K562 (cell line): ENCODE data around the gene ZFYVE1. TPM values are rescaled to one million over a fixed set of nuclear protein-coding genes. Genes with fewer than 3 reads are reported as not detected.

Source experiments
- ATF7 ChIP-seq: fragments of 450-650 bp; IDR thresholded peaks from 2 replicates; pipeline ENCODE4 v1.7.1; 2014; ENCODE audit warnings: mild to moderate bottlenecking, moderate library complexity
- HMGN3 ChIP-seq: IDR thresholded peaks from 2 replicates; pipeline ENCODE4 v1.6.1; 2011; ENCODE audit warnings: borderline replicate concordance, low read depth, mild to moderate bottlenecking, mixed read lengths, low read length; ENCODE audit not compliant: insufficient read length; ENCODE audit errors: extremely low read depth
- MAZ ChIP-seq, 2 experiments: fragments of 450-650 bp in 1 of 2; sonication (generic) in 1 of 2; formaldehyde crosslinking; IDR thresholded peaks in 1 of 2; conservative IDR thresholded peaks in 1 of 2; 2 replicates each; pipeline versions ENCODE4 v1.4.0 to v1.5.0; 2020; ENCODE audit warnings: mild to moderate bottlenecking in 1 of 2, missing genetic modification reagents in 1 of 2
- MBD2 ChIP-seq: sonication (generic); IDR thresholded peaks from 2 replicates; pipeline ENCODE4 v1.6.1; 2016; ENCODE audit warnings: low read depth, borderline replicate concordance
- MTA2 ChIP-seq: fragments of 450-650 bp; IDR thresholded peaks from 2 replicates; pipeline ENCODE4 v1.6.1; 2016; ENCODE audit warnings: low read depth
- MTF1 ChIP-seq: fragments of 250-450 bp; sonication (Bioruptor Pico); IDR thresholded peaks from 2 replicates; pipeline ENCODE4 v1.9.0; 2021; ENCODE audit warnings: moderate library complexity, mild to moderate bottlenecking, inconsistent platforms, borderline replicate concordance
- MXI1 ChIP-seq: IDR thresholded peaks from 2 replicates; pipeline ENCODE4 v1.6.1; 2011; ENCODE audit warnings: low read depth, mild to moderate bottlenecking, improper control_type of control experiment, low read length
- NR2F6 ChIP-seq: fragments of 450-650 bp; formaldehyde crosslinking; IDR thresholded peaks from 2 replicates; pipeline ENCODE4 v1.4.0; 2020; ENCODE audit warnings: mild to moderate bottlenecking
- NRF1 ChIP-seq, 2 experiments: fragments of 450-650 bp; IDR thresholded peaks in 1 of 2; conservative IDR thresholded peaks in 1 of 2; 2 replicates each; pipeline ENCODE4 v1.6.1; 2014; ENCODE audit warnings: mild to moderate bottlenecking in 2 of 2
- SIX5 ChIP-seq, 2 experiments: IDR thresholded peaks; 2 replicates each; pipeline ENCODE4 v1.6.1; 2011; ENCODE audit warnings: low read length in 2 of 2, borderline replicate concordance in 1 of 2, low read depth in 1 of 2, mild to moderate bottlenecking in 1 of 2, moderate library complexity in 1 of 2; ENCODE audit not compliant: insufficient read depth in 1 of 2
- SMAD4 ChIP-seq: fragments of 250-450 bp; sonication (Bioruptor Pico); conservative IDR thresholded peaks from 2 replicates; pipeline ENCODE4 v1.8.0; 2021; ENCODE audit warnings: inconsistent platforms, mild to moderate bottlenecking, moderate library complexity
- SREBF1 ChIP-seq: fragments of 150-350 bp; IDR thresholded peaks from 2 replicates; pipeline ENCODE4 v1.6.1; 2014; ENCODE audit warnings: antibody characterized with exemption, low read depth, low read length, borderline replicate concordance
- TARDBP ChIP-seq: fragments of 450-650 bp; IDR thresholded peaks from 2 replicates; pipeline ENCODE4 v1.6.1; 2016
- WHSC1 ChIP-seq: IDR thresholded peaks from one replicate; pipeline ENCODE4 v1.6.1; 2012; ENCODE audit warnings: low read length, control low read depth, inconsistent platforms
- ZNF143 ChIP-seq: sonication (generic); formaldehyde crosslinking; IDR thresholded peaks from 2 replicates; pipeline ENCODE4 v1.9.0; 2022; ENCODE audit warnings: mild to moderate bottlenecking, missing genetic modification reagents
- ZNF311 ChIP-seq: fragments of 250-450 bp; sonication (Bioruptor Pico); IDR thresholded peaks from 2 replicates; pipeline ENCODE4 v1.4.0; 2020; ENCODE audit warnings: mild to moderate bottlenecking, moderate library complexity
- ZNF707 ChIP-seq: fragments of 250-450 bp; sonication (Bioruptor Pico); conservative IDR thresholded peaks from 2 replicates; pipeline ENCODE4 v1.8.0; 2022; ENCODE audit warnings: inconsistent platforms, mild to moderate bottlenecking, moderate library complexity
- polyA plus RNA-seq, 8 experiments: library from polyadenylated mRNA; depleted of rRNA in 4 of 8; stranded (reverse) in 5 of 8; unstranded in 3 of 8; fragments of >200 nt; fragmentation: Nextera tagmentation in 2 of 8; fragmentation: Illumina TruSeq in 1 of 8; extraction: Ambion mirVana in 2 of 8; extraction: Trizol in 1 of 8; gene quantifications; 2 replicates each; pipeline versions ENCODE4 v1.2.1 to v1.2.3, GENCODE V29; 2011 to 2014; ENCODE audit warnings: inconsistent platforms in 1 of 8, missing spikeins in 1 of 8
- total RNA-seq, 7 experiments: library from RNA; depleted of rRNA in 6 of 7; stranded (reverse); fragments of >200 nt in 6 of 7; fragmentation: Illumina TruSeq in 2 of 7; extraction: Trizol in 2 of 7; gene quantifications; 2 replicates each; pipeline versions ENCODE4 v1.2.1 to v1.2.3, GENCODE V29; 2011 to 2021; ENCODE audit warnings: low replicate concordance in 1 of 7
- TF ChIP-seq, protein P1 (sequence below): fragments of 450-650 bp; IDR thresholded peaks from 2 replicates; pipeline ENCODE4 v1.6.1; 2016; ENCODE audit warnings: low read depth
- TF ChIP-seq, protein P2 (sequence below): fragments of 250-450 bp; sonication (Bioruptor Pico); IDR thresholded peaks from 2 replicates; pipeline ENCODE4 v1.9.0; 2021; ENCODE audit warnings: mild to moderate bottlenecking

Gene ZFYVE1
- total and polyA plus RNA-seq, 9 of the 15 experiments (the other 6 are each of a cell fraction or from before 2014, with no cell fraction given) = 0.62 to 5.5 (median 3.4) TPM

DNA sequence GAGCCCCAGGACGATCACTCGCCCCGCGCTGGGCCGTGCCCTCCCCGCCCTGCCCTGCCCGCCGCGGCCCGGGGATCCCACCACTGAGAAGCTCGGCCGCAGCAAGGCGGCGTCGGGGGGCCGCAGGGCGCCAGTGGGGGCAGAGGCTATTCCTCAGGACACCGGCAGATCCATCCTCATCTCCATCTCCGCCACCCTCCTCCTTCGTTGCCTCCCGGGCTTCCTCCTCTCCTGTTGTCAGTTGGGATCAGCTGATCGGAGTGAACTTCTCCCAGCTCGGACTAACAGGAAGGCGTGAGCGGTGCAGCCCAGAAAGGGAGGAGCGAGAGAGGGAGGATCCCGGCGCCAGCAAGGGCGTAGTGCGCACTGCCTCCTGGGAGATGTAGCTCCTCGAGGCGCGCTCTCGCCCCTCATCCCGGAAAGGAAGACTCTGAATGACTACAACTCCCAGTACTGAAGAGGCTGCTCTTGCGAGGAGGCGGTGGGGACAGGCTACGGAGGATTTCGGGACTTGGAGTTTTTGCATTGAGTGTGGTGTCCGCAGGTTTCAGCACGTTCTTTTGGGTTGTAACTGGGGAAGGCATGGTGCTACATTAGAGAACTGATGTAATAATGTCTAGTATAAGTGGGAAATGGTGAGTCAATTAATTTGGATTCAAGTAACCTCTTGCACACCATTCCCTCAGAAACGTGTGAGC is at the start of gene ZFYVE1 (continued):
- TF ChIP-seq, protein P1, sequence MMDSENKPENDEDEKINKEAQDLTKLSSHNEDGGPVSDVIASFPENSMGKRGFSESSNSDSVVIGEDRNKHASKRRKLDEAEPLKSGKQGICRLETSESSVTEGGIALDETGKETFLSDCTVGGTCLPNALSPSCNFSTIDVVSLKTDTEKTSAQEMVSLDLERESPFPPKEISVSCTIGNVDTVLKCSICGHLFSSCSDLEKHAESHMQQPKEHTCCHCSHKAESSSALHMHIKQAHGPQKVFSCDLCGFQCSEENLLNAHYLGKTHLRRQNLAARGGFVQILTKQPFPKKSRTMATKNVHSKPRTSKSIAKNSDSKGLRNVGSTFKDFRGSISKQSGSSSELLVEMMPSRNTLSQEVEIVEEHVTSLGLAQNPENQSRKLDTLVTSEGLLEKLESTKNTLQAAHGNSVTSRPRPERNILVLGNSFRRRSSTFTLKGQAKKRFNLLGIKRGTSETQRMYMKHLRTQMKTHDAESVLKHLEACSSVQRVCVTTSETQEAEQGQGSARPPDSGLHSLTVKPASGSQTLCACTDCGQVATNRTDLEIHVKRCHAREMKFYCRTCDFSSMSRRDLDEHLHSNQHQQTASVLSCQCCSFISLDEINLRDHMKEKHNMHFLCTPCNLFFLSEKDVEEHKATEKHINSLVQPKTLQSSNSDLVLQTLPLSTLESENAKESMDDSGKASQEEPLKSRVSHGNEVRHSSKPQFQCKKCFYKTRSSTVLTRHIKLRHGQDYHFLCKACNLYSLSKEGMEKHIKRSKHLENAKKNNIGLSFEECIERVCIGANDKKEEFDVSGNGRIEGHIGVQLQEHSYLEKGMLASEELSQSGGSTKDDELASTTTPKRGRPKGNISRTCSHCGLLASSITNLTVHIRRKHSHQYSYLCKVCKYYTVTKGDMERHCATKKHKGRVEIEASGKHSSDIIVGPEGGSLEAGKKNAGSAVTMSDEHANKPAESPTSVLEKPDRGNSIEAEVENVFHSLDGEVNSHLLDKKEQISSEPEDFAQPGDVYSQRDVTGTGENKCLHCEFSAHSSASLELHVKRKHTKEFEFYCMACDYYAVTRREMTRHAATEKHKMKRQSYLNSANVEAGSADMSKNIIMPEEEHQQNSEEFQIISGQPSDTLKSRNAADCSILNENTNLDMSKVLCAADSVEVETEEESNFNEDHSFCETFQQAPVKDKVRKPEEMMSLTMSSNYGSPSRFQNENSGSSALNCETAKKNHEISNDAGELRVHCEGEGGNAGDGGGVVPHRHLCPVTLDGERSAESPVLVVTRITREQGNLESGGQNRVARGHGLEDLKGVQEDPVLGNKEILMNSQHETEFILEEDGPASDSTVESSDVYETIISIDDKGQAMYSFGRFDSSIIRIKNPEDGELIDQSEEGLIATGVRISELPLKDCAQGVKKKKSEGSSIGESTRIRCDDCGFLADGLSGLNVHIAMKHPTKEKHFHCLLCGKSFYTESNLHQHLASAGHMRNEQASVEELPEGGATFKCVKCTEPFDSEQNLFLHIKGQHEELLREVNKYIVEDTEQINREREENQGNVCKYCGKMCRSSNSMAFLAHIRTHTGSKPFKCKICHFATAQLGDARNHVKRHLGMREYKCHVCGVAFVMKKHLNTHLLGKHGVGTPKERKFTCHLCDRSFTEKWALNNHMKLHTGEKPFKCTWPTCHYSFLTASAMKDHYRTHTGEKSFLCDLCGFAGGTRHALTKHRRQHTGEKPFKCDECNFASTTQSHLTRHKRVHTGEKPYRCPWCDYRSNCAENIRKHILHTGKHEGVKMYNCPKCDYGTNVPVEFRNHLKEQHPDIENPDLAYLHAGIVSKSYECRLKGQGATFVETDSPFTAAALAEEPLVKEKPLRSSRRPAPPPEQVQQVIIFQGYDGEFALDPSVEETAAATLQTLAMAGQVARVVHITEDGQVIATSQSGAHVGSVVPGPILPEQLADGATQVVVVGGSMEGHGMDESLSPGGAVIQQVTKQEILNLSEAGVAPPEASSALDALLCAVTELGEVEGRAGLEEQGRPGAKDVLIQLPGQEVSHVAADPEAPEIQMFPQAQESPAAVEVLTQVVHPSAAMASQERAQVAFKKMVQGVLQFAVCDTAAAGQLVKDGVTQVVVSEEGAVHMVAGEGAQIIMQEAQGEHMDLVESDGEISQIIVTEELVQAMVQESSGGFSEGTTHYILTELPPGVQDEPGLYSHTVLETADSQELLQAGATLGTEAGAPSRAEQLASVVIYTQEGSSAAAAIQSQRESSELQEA = no peak
- TF ChIP-seq SIX5 (IDR thresholded peaks at IDR 0.05; ENCODE audit: borderline replicate concordance in 1 of 2, insufficient read depth in 1 of 2, low read depth in 1 of 2, low read length in 2 of 2) (peak; percentile 97 to 99), MTA2 (no peak), ZNF707 (no peak), ZNF143 (CRISPR knock-in tag) (peak; percentile 97), NRF1 (conservative IDR thresholded peaks at IDR 0.05 in 1 of 2, IDR thresholded peaks at IDR 0.05 in 1 of 2) (peak; percentile 81 to 85), MTF1 (CRISPR knock-in tag) (no peak), NR2F6 (CRISPR knock-in tag) (no peak), SREBF1 (0 out of 2 replicates have a peak, but pooled peaks have one; percentile 29), MAZ (CRISPR knock-in tag; conservative IDR thresholded peaks at IDR 0.05 in 1 of 2, IDR thresholded peaks at IDR 0.05 in 1 of 2) (peak; percentile 67 to 75; a peak in 3 of 4 replicates), MBD2 (peak; percentile 95), ZNF311 (CRISPR knock-in tag) (0 out of 2 replicates have a peak, but pooled peaks have one; percentile 64), ATF7 (peak; percentile 59; the same call in 1 of the 2 replicates), SMAD4 (CRISPR knock-in tag) (0 out of 2 replicates have a peak, but pooled peaks have one; percentile 27), WHSC1 (no peak), MXI1 (peak; percentile 67; the same call in 1 of the 2 replicates), TARDBP (no peak), HMGN3 (peak; percentile 10)
- TF ChIP-seq, protein P2, sequence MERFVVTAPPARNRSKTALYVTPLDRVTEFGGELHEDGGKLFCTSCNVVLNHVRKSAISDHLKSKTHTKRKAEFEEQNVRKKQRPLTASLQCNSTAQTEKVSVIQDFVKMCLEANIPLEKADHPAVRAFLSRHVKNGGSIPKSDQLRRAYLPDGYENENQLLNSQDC (CRISPR knock-in tag) = no peak
